H9 (cell line): ENCODE results near the gene MXRA7. TPM values are rescaled to one million over a fixed set of nuclear protein-coding genes. Genes with fewer than 3 reads are reported as not detected.
A peak's percentile ranks its signal among the peaks of the same experiment; 100 is the strongest.

Experiments used
- DNase-seq: peaks from one replicate; pipeline ENCODE4 v3.0.0-alpha.2; 2017
- H2AFZ ChIP-seq: one replicate; pipeline ENCODE4 v1.6.1; 2013; ENCODE audit warnings: mild to moderate bottlenecking, low read length, control low read depth, moderate library complexity
- H2AK5ac ChIP-seq: 2 replicates; pipeline ENCODE4 v1.6.1; 2013; ENCODE audit warnings: low read length, control low read depth, mixed read lengths; ENCODE audit not compliant: insufficient read length
- H2BK120ac ChIP-seq: one replicate; pipeline ENCODE4 v1.6.1; 2013; ENCODE audit warnings: low read depth, mild to moderate bottlenecking, low read length, control low read depth, inconsistent platforms; ENCODE audit not compliant: poor library complexity, severe bottlenecking
- H2BK12ac ChIP-seq: 2 replicates; pipeline ENCODE4 v1.6.1; 2013; ENCODE audit warnings: low read length, control low read depth, mixed read lengths, low read depth; ENCODE audit not compliant: insufficient read length
- H2BK15ac ChIP-seq: 2 replicates; pipeline ENCODE4 v1.6.1; 2013; ENCODE audit warnings: low read depth, low read length, control low read depth
- H2BK20ac ChIP-seq: one replicate; pipeline ENCODE4 v1.6.1; 2013; ENCODE audit warnings: low read depth, mild to moderate bottlenecking, low read length, control low read depth, inconsistent platforms; ENCODE audit not compliant: poor library complexity, severe bottlenecking
- H2BK5ac ChIP-seq: 2 replicates; pipeline ENCODE4 v1.6.1; 2013; ENCODE audit warnings: low read length, control low read depth, mixed read lengths; ENCODE audit not compliant: insufficient read length
- H3K14ac ChIP-seq: 2 replicates; pipeline ENCODE4 v1.6.1; 2013; ENCODE audit warnings: low read length, control low read depth; ENCODE audit not compliant: insufficient read depth
- H3K18ac ChIP-seq: 2 replicates; pipeline ENCODE4 v1.6.1; 2013; ENCODE audit warnings: low read depth, mild to moderate bottlenecking, mixed read lengths, low read length, control low read depth; ENCODE audit not compliant: insufficient read length
- H3K23ac ChIP-seq: 2 replicates; pipeline ENCODE4 v1.6.1; 2013; ENCODE audit warnings: low read length, control low read depth, mixed read lengths, low read depth; ENCODE audit not compliant: insufficient read length
- H3K23me2 ChIP-seq: 2 replicates; pipeline ENCODE4 v1.6.1; 2013; ENCODE audit warnings: low read depth, mild to moderate bottlenecking, mixed read lengths, low read length, control low read depth; ENCODE audit not compliant: insufficient read length, poor library complexity, severe bottlenecking
- H3K27ac ChIP-seq: 2 replicates; pipeline ENCODE4 v1.5.1; 2013; ENCODE audit warnings: low read length, control low read depth, mixed read lengths, low read depth; ENCODE audit not compliant: insufficient read length
- H3K27me3 ChIP-seq: 2 replicates; pipeline ENCODE4 v1.6.1; 2013; ENCODE audit warnings: low read length, control low read depth, inconsistent platforms; ENCODE audit not compliant: insufficient read depth
- H3K4ac ChIP-seq: 2 replicates; pipeline ENCODE4 v1.6.1; 2013; ENCODE audit warnings: low read depth, mild to moderate bottlenecking, control low read depth, inconsistent platforms, low read length, moderate library complexity
- H3K4me1 ChIP-seq: 2 replicates; pipeline ENCODE4 v1.6.1; 2013; ENCODE audit warnings: low read length, control low read depth, inconsistent platforms; ENCODE audit not compliant: insufficient read depth
- H3K4me2 ChIP-seq: 2 replicates; pipeline ENCODE4 v1.6.1; 2013; ENCODE audit warnings: low read length, control low read depth, mixed read lengths; ENCODE audit not compliant: insufficient read length, insufficient read depth
- H3K56ac ChIP-seq: 2 replicates; pipeline ENCODE4 v1.6.1; 2013; ENCODE audit warnings: low read depth, mild to moderate bottlenecking, mixed read lengths, low read length, control low read depth; ENCODE audit not compliant: insufficient read length
- H3K79me1 ChIP-seq: 2 replicates; pipeline ENCODE4 v1.6.1; 2013; ENCODE audit warnings: low read depth, mild to moderate bottlenecking, moderate library complexity, low read length, control low read depth, inconsistent platforms; ENCODE audit not compliant: insufficient read depth, poor library complexity, severe bottlenecking
- H3K79me2 ChIP-seq: 2 replicates; pipeline ENCODE4 v1.6.1; 2013; ENCODE audit warnings: low read length, control low read depth, inconsistent platforms; ENCODE audit not compliant: insufficient read depth
- H3K9ac ChIP-seq: 2 replicates; pipeline ENCODE4 v1.6.1; 2013; ENCODE audit warnings: low read length, control low read depth, mixed read lengths; ENCODE audit not compliant: insufficient read length; ENCODE audit errors: extremely low read depth
- H3K9me3 ChIP-seq: one replicate; pipeline ENCODE4 v1.6.1; 2013; ENCODE audit warnings: low read depth, low read length, inconsistent platforms; ENCODE audit not compliant: control insufficient read depth
- H3T11ph ChIP-seq: one replicate; pipeline ENCODE4 v1.6.1; 2013; ENCODE audit warnings: mild to moderate bottlenecking, low read length, control low read depth, inconsistent platforms
- H4K20me1 ChIP-seq: one replicate; pipeline ENCODE4 v1.6.1; 2013; ENCODE audit not compliant: control insufficient read depth, insufficient read length, insufficient read depth
- H4K5ac ChIP-seq: 2 replicates; pipeline ENCODE4 v1.6.1; 2013; ENCODE audit warnings: low read depth, mild to moderate bottlenecking, mixed read lengths, low read length, control low read depth; ENCODE audit not compliant: insufficient read length
- H4K8ac ChIP-seq: replicated peaks from 2 replicates; pipeline ENCODE4 v1.6.1; 2013; ENCODE audit warnings: low read length, control low read depth, mixed read lengths, low read depth; ENCODE audit not compliant: insufficient read length
- H4K91ac ChIP-seq: 2 replicates; pipeline ENCODE4 v1.6.1; 2013; ENCODE audit warnings: low read depth, mild to moderate bottlenecking, moderate library complexity, mixed read lengths, low read length, control low read depth; ENCODE audit not compliant: insufficient read length
- H3K27ac Mint-ChIP-seq, 3 experiments: 2 replicates in 2 of 3; 3 replicates in 1 of 3; pipeline ENCODE4 v1.8.0; 2020 to 2021; ENCODE audit warnings: mixed read lengths in 3 of 3, mild to moderate bottlenecking in 1 of 3, moderate library complexity in 1 of 3
- H3K27me3 Mint-ChIP-seq: 2 replicates; pipeline ENCODE4 v1.8.0; 2021; ENCODE audit warnings: low read depth, mild to moderate bottlenecking, moderate library complexity, mixed read lengths
- H3K36me3 Mint-ChIP-seq, 3 experiments: 2 replicates in 2 of 3; 3 replicates in 1 of 3; pipeline ENCODE4 v1.8.0; 2020 to 2021; ENCODE audit warnings: low read depth in 3 of 3, mixed read lengths in 3 of 3; ENCODE audit not compliant: insufficient read depth in 1 of 3
- H3K4me1 Mint-ChIP-seq, 2 experiments: 2 replicates each; pipeline ENCODE4 v1.8.0; 2020; ENCODE audit warnings: mixed read lengths in 2 of 2
- H3K4me3 Mint-ChIP-seq, 2 experiments: 2 replicates in 1 of 2; 3 replicates in 1 of 2; pipeline ENCODE4 v1.8.0; 2020 to 2021; ENCODE audit warnings: mild to moderate bottlenecking in 2 of 2, mixed read lengths in 2 of 2, moderate library complexity in 1 of 2
- H3K9me3 Mint-ChIP-seq, 2 experiments: 2 replicates in 1 of 2; 3 replicates in 1 of 2; pipeline ENCODE4 v1.8.0; 2020; ENCODE audit warnings: mild to moderate bottlenecking in 2 of 2, mixed read lengths in 2 of 2, moderate library complexity in 1 of 2
- CTCF ChIP-seq: fragments of 200-600 bp; sonication (generic); conservative IDR thresholded peaks from 3 replicates; pipeline ENCODE4 v1.8.0; 2021; ENCODE audit warnings: antibody characterized with exemption, mild to moderate bottlenecking
- WGBS: extraction: QIAGEN DNeasy Blood & Tissue Kit; methylation state at CpG from one replicate; pipeline ENCODE4 v1.1.7; 2013; ENCODE audit warnings: missing lambda C conversion rate, low lambda C conversion rate, mixed read lengths; ENCODE audit not compliant: insufficient read length; ENCODE audit errors: extremely low coverage; 5-methylcytosine and 5-hydroxymethylcytosine counted together
- total RNA-seq: library from RNA; stranded (reverse); gene quantifications from 2 replicates; pipeline ENCODE4 v1.2.1, GENCODE V29; 2021

The MXRA7 gene
- total RNA-seq, 1 experiment from 2014 or later: 28.2 TPM

GRCh38 chr17:76726776-76727718 is 16.3 kb upstream of the MXRA7 start, which contains the start of gene METTL23:
METTL23 (plus strand) TSS chr17:76726839; CDS start chr17:76729711, 2,872 bp downstream.
- peak; percentile 82 for DNase-seq
- Histone ChIP-seq H3K56ac (peak within 1 kb of the TSS; percentile 52), H4K20me1 (no peaks in the 10 kb centered on the region), H3K79me1 (peaks cover 11% of the 10 kb centered on the region), H3K18ac (peak within 1 kb of the TSS; percentile 98), H3K14ac (peak within 1 kb of the TSS; percentile 99), H2BK5ac (peak within 1 kb of the TSS; percentile 27), H2AK5ac (no peak within 1 kb of the TSS), H3K4me1 (no peaks in the 10 kb centered on the region), H3K9me3 (no peaks in the 10 kb centered on the region), H3T11ph (no peak within 1 kb of the TSS), H2BK15ac (no peak within 1 kb of the TSS), H3K27ac (peak within 1 kb of the TSS; percentile 57), H4K5ac (no peak within 1 kb of the TSS), H3K4me2 (peak within 1 kb of the TSS; percentile 94), H3K23ac (no peak within 1 kb of the TSS), H3K27me3 (no peaks in the 10 kb centered on the region), H2BK12ac (no peak within 1 kb of the TSS), H2BK120ac (peak within 1 kb of the TSS; percentile 31), H2BK20ac (no peak within 1 kb of the TSS), H2AFZ (no peak within 1 kb of the TSS), H4K8ac (no peak within 1 kb of the TSS), H3K9ac (peak within 1 kb of the TSS; percentile 95), H4K91ac (peak within 1 kb of the TSS; percentile 98), H3K79me2 (peaks cover 9% of the 10 kb centered on the region; the same call in 1 of the 2 replicates), H3K4ac (peak within 1 kb of the TSS; percentile 32; the same call in 1 of the 2 replicates), H3K23me2 (peaks cover 13% of the 10 kb centered on the region)
- Mint-ChIP-seq H3K4me3 (peak within 1 kb of the TSS; percentile 88 to 92), H3K36me3 (peaks cover 13 to 52% (median 34%) of the 10 kb centered on the region in 3 experiments; a peak in 6 of 7 replicates), H3K9me3 (no peaks in the 10 kb centered on the region), H3K4me1 (peaks cover 14 to 15% of the 10 kb centered on the region in 2 experiments), H3K27me3 (no peaks in the 10 kb centered on the region), H3K27ac (peak within 1 kb of the TSS; percentile 65 to 94 (median 89); a peak in 6 of 7 replicates)
- peak; percentile 77 for TF ChIP-seq CTCF
- no CpG with 5 or more reads among the region's 71 CpGs for WGBS
